SU-DHL-6 (cell line): Measurements from ENCODE around the gene KLHL29.

Experiments
- EZH2phosphoT487 ChIP-seq: fragments of 200-600 bp; sonication (generic), shearing (Covaris generic); conservative IDR thresholded peaks from 2 replicates; pipeline ENCODE4 v1.6.1; 2018; ENCODE audit warnings: mild to moderate bottlenecking, antibody characterized with exemption, low read length, moderate library complexity, mixed read lengths
- TF ChIP-seq, protein P1 (sequence below): fragments of 200-600 bp; sonication (generic); IDR thresholded peaks from one replicate; pipeline ENCODE4 v1.5.1; 2017; ENCODE audit warnings: antibody characterized with exemption, mild to moderate bottlenecking, low read length, moderate library complexity; ENCODE audit not compliant: insufficient read depth, poor library complexity, severe bottlenecking

DNA sequence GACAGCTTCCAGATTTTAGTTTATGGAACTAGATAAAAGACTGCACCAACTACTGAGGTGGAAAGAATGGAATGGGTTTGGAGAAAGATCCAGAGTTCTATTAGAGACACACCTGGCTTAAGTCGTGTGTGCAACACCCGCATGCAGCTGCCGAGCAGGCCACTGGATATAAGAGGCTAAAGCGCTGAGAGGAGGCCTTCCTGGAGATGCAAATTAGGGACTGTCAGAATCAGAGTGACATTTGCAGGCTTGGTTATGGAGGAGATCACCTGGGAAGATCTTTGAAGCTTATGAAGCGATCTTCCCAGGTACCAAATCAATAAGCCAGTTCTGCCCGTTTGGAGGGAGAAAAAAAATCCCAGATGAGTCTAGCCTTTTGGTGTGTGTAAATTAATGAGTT, 30.4 kb upstream of the KLHL29 start:
- TF ChIP-seq, protein P1, sequence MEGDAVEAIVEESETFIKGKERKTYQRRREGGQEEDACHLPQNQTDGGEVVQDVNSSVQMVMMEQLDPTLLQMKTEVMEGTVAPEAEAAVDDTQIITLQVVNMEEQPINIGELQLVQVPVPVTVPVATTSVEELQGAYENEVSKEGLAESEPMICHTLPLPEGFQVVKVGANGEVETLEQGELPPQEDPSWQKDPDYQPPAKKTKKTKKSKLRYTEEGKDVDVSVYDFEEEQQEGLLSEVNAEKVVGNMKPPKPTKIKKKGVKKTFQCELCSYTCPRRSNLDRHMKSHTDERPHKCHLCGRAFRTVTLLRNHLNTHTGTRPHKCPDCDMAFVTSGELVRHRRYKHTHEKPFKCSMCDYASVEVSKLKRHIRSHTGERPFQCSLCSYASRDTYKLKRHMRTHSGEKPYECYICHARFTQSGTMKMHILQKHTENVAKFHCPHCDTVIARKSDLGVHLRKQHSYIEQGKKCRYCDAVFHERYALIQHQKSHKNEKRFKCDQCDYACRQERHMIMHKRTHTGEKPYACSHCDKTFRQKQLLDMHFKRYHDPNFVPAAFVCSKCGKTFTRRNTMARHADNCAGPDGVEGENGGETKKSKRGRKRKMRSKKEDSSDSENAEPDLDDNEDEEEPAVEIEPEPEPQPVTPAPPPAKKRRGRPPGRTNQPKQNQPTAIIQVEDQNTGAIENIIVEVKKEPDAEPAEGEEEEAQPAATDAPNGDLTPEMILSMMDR: no peak
- no peak for TF ChIP-seq EZH2phosphoT487
